ENCODE data around the gene FCN3.
A peak's percentile ranks its signal among the peaks of the same experiment; 100 is the strongest.

GRCh38 chr1:27365372-27366112, 9.1 kb downstream of the FCN3 start:
- TF ChIP-seq CTCF (IDR thresholded peaks at IDR 0.05), result no peak
- TF ChIP-seq EP300 (IDR thresholded peaks at IDR 0.05), result no peak
- peak in 1 of 2 donors; percentile 47 for TF ChIP-seq POLR2A (IDR thresholded peaks at IDR 0.05)
- no peak for TF ChIP-seq POLR2AphosphoS5 (IDR thresholded peaks at IDR 0.05)

Data from suprapubic skin (tissue), 4 donors.